SK-N-SH (cell line): Measurements from ENCODE around the gene SMG1. TPM values are rescaled to one million over a fixed set of nuclear protein-coding genes. Genes with fewer than 3 reads are reported as not detected.
A peak's percentile ranks its signal among the peaks of the same experiment; 100 is the strongest.

Experiments used
- CTCF ChIA-PET: fragments of 300-600, 350-600 bp; formaldehyde crosslinking; extraction: SDS; loops from one replicate; lab custom pipeline; 2021; lab: Yijun Ruan, JAX
- POLR2A ChIA-PET: fragments of 350-600 bp; sonication (Branson Sonifier 250); formaldehyde crosslinking; extraction: SDS; loops from one replicate; lab custom pipeline; 2020; ENCODE audit warnings: antibody characterized with exemption, inconsistent platforms; lab: Yijun Ruan, JAX
- DNase-seq: peaks from one replicate; pipeline ENCODE4 v3.0.0; 2012
- H2AFZ ChIP-seq: fragments of 200-600 bp; sonication (generic); 2 replicates; pipeline ENCODE4 v1.8.1; 2016; ENCODE audit warnings: antibody characterized with exemption, mild to moderate bottlenecking, low read depth
- H3F3A ChIP-seq: fragments of 200-600 bp; sonication (generic); replicated peaks from 2 replicates; pipeline ENCODE3; 2016; ENCODE audit warnings: antibody characterized with exemption, mild to moderate bottlenecking; ENCODE audit not compliant: insufficient read depth
- H3K27ac ChIP-seq, 2 experiments: fragments of 200-500 bp in 1 of 2; fragments of 200-600 bp in 1 of 2; sonication (Bioruptor generic) in 1 of 2; sonication (generic), shearing (Covaris generic) in 1 of 2; 2 replicates each; pipeline versions ENCODE4 v1.5.1 to v1.6.1; 2014 to 2016; ENCODE audit warnings: low read depth in 2 of 2, inconsistent platforms in 1 of 2, low read length in 1 of 2, mild to moderate bottlenecking in 1 of 2, mixed read lengths in 1 of 2
- H3K27me3 ChIP-seq: fragments of 200-600 bp; sonication (generic), shearing (Covaris generic); 2 replicates; pipeline ENCODE4 v1.6.1; 2016; ENCODE audit warnings: mixed run types; ENCODE audit not compliant: insufficient read depth
- H3K36me3 ChIP-seq, 2 experiments: fragments of 200-500 bp in 1 of 2; fragments of 200-600 bp in 1 of 2; sonication (Bioruptor generic) in 1 of 2; sonication (generic) in 1 of 2; replicated peaks in 1 of 2; 2 replicates each; pipeline versions ENCODE3 to v1.5.1; 2014 to 2016; ENCODE audit warnings: low read length in 1 of 2, mild to moderate bottlenecking in 1 of 2; ENCODE audit not compliant: insufficient read depth in 2 of 2, control insufficient read depth in 1 of 2
- H3K4me1 ChIP-seq, 2 experiments: fragments of 200-500 bp in 1 of 2; fragments of 200-600 bp in 1 of 2; sonication (Bioruptor generic) in 1 of 2; sonication (generic), shearing (Covaris generic) in 1 of 2; 2 replicates each; pipeline versions ENCODE4 v1.5.1 to v1.6.1; 2014 to 2016; ENCODE audit warnings: low read depth in 1 of 2, low read length in 1 of 2, mixed run types in 1 of 2; ENCODE audit not compliant: insufficient read depth in 2 of 2, control insufficient read depth in 1 of 2
- H3K4me2 ChIP-seq: fragments of 200-600 bp; sonication (generic), shearing (Covaris generic); 2 replicates; pipeline ENCODE4 v1.6.1; 2017; ENCODE audit warnings: mixed run types
- H3K4me3 ChIP-seq, 2 experiments: fragments of 200-500 bp in 1 of 2; fragments of 200-600 bp in 1 of 2; sonication (Bioruptor generic) in 1 of 2; sonication (generic), shearing (Covaris generic) in 1 of 2; 2 replicates each; pipeline versions ENCODE4 v1.5.1 to v1.8.1; 2014 to 2016; ENCODE audit warnings: low read depth in 2 of 2, inconsistent platforms in 1 of 2, low read length in 1 of 2, mild to moderate bottlenecking in 1 of 2, mixed read lengths in 1 of 2, moderate library complexity in 1 of 2
- H3K79me2 ChIP-seq: fragments of 200-600 bp; sonication (generic); 2 replicates; pipeline ENCODE4 v1.8.1; 2017; ENCODE audit warnings: mild to moderate bottlenecking; ENCODE audit not compliant: insufficient read depth
- H3K9ac ChIP-seq: fragments of 200-600 bp; sonication (generic); 2 replicates; pipeline ENCODE4 v1.6.1; 2017; ENCODE audit warnings: mixed run types
- H3K9me2 ChIP-seq: fragments of 200-600 bp; sonication (generic); 2 replicates; pipeline ENCODE4 v1.6.1; 2017; ENCODE audit warnings: mixed run types
- H3K9me3 ChIP-seq: fragments of 200-600 bp; sonication (generic); 2 replicates; pipeline ENCODE4 v1.6.1; 2017; ENCODE audit warnings: mixed run types, mild to moderate bottlenecking, moderate library complexity
- H4K20me1 ChIP-seq: fragments of 200-600 bp; sonication (generic); 2 replicates; pipeline ENCODE4 v1.6.1; 2017; ENCODE audit warnings: mild to moderate bottlenecking, mixed run types; ENCODE audit not compliant: insufficient read depth
- CHD2 ChIP-seq: fragments of 150-350 bp; IDR thresholded peaks from 2 replicates; pipeline ENCODE4 v1.6.1; 2018; ENCODE audit warnings: low read length; ENCODE audit not compliant: partially characterized antibody
- CTCF ChIP-seq: fragments of 200-600 bp; sonication (generic); IDR thresholded peaks from 2 replicates; pipeline ENCODE4 v1.6.1; 2017; ENCODE audit warnings: antibody characterized with exemption, mild to moderate bottlenecking, moderate library complexity
- EP300 ChIP-seq, 2 experiments: IDR thresholded peaks; 2 replicates each; pipeline versions ENCODE4 v1.4.0 to v1.6.1; 2012; ENCODE audit warnings: borderline replicate concordance in 1 of 2, low read depth in 1 of 2, low read length in 1 of 2
- FOSL2 ChIP-seq: IDR thresholded peaks from 2 replicates; pipeline ENCODE4 v1.4.0; 2012; ENCODE audit warnings: low read depth, mild to moderate bottlenecking, moderate library complexity, borderline replicate concordance
- FOXJ3 ChIP-seq: sonication (generic); formaldehyde crosslinking; IDR thresholded peaks from 2 replicates; pipeline ENCODE4 v1.5.1; 2020; ENCODE audit warnings: mild to moderate bottlenecking, missing genetic modification reagents
- FOXM1 ChIP-seq: IDR thresholded peaks from 2 replicates; pipeline ENCODE4 v1.4.0; 2012; ENCODE audit warnings: low read depth, mild to moderate bottlenecking
- GABPA ChIP-seq: IDR thresholded peaks from 2 replicates; pipeline ENCODE4 v1.4.0; 2012; ENCODE audit warnings: low read depth, mild to moderate bottlenecking
- GATA2 ChIP-seq: sonication (generic); formaldehyde crosslinking; IDR thresholded peaks from 2 replicates; pipeline ENCODE4 v1.5.0; 2020; ENCODE audit warnings: mild to moderate bottlenecking, missing genetic modification reagents
- MEF2A ChIP-seq: IDR thresholded peaks from 2 replicates; pipeline ENCODE4 v1.4.0; 2012; ENCODE audit warnings: low read depth, borderline replicate concordance
- MXI1 ChIP-seq: IDR thresholded peaks from 2 replicates; pipeline ENCODE4 v1.6.1; 2012; ENCODE audit warnings: mild to moderate bottlenecking, low read depth, low read length, improper control_type of control experiment
- NFIC ChIP-seq: IDR thresholded peaks from 2 replicates; pipeline ENCODE4 v1.4.0; 2012; ENCODE audit warnings: borderline replicate concordance
- POLR2AphosphoS5 ChIP-seq: IDR thresholded peaks from 2 replicates; pipeline ENCODE4 v1.6.1; 2012; ENCODE audit warnings: low read depth, low read length
- RAD21 ChIP-seq: IDR thresholded peaks from 2 replicates; pipeline ENCODE4 v1.6.1; 2012; ENCODE audit warnings: mild to moderate bottlenecking, low read length
- RFX5 ChIP-seq: IDR thresholded peaks from 2 replicates; pipeline ENCODE4 v1.6.1; 2012; ENCODE audit warnings: mild to moderate bottlenecking, improper control_type of control experiment, low read length
- RXRA ChIP-seq: IDR thresholded peaks from 2 replicates; pipeline ENCODE4 v1.4.0; 2012; ENCODE audit warnings: low read depth, mild to moderate bottlenecking, borderline replicate concordance
- SIN3A ChIP-seq: IDR thresholded peaks from 2 replicates; pipeline ENCODE4 v1.6.1; 2012; ENCODE audit warnings: low read depth, mild to moderate bottlenecking, low read length, moderate library complexity, borderline replicate concordance
- SMC3 ChIP-seq: IDR thresholded peaks from 2 replicates; pipeline ENCODE4 v1.6.1; 2012; ENCODE audit warnings: low read depth, low read length, improper control_type of control experiment
- TAF1 ChIP-seq: IDR thresholded peaks from 2 replicates; pipeline ENCODE4 v1.6.1; 2012; ENCODE audit warnings: low read depth, mild to moderate bottlenecking, low read length, moderate library complexity, borderline replicate concordance
- YY1 ChIP-seq: IDR thresholded peaks from 2 replicates; pipeline ENCODE4 v1.4.0; 2012; ENCODE audit warnings: low read depth, mild to moderate bottlenecking
- ZBTB33 ChIP-seq: IDR thresholded peaks from 2 replicates; pipeline ENCODE4 v1.4.0; 2012; ENCODE audit warnings: low read depth, borderline replicate concordance
- WGBS: methylation state at CpG from one replicate; pipeline ENCODE4 v1.1.6; 2017; ENCODE audit warnings: low lambda C conversion rate; 5-methylcytosine and 5-hydroxymethylcytosine counted together
- polyA plus RNA-seq, 3 experiments: library from polyadenylated mRNA; depleted of rRNA; stranded (reverse); fragments of >200 nt; gene quantifications; 2 replicates each; pipeline ENCODE4 v1.2.3, GENCODE V29; 2012
- TF ChIP-seq, protein P1 (sequence below): IDR thresholded peaks from 2 replicates; pipeline ENCODE4 v1.4.0; 2012; ENCODE audit warnings: low read depth, borderline replicate concordance

SMG1 gene
- polyA plus RNA-seq, 1 of the 3 experiments (the other 2 are of a cell fraction): 11.2 TPM

GRCh38 chr16:18803569-18804462, 122.4 kb downstream of the SMG1 start:
- no peak for DNase-seq
- Histone ChIP-seq H4K20me1 (peaks cover 17% of the 10 kb centered on the region), H3K4me3 (no peak overlapping the region), H3K9me2 (no peaks in the 10 kb centered on the region), H3F3A (peaks cover 22% of the 10 kb centered on the region), H3K27ac (peak overlapping the region; percentile 18 to 32; a peak in 3 of 4 replicates), H3K79me2 (peaks cover 44% of the 10 kb centered on the region), H2AFZ (no peak overlapping the region), H3K9ac (0 out of 2 replicates have a peak overlapping the region, but pooled peaks have one; percentile 17), H3K4me1 (peaks cover 8 to 26% of the 10 kb centered on the region in 2 experiments; a peak in 3 of 4 replicates), H3K27me3 (no peaks in the 10 kb centered on the region), H3K4me2 (no peak overlapping the region; the same call in 1 of the 2 replicates), H3K36me3 (peaks cover 24 to 31% of the 10 kb centered on the region in 2 experiments), H3K9me3 (no peaks in the 10 kb centered on the region)
- ChIA-PET POLR2A (interaction anchor here (4.9 kb wide), 1 partner anchor 14 kb away, joined by 56 read pairs; the partner anchor contains the start of gene RPS15A), CTCF (interaction anchor here (0.6 to 2.5 kb wide), 5 partner anchors 61 to 1225 kb away, joined by 3 to 8 read pairs (median 3); no protein-coding TSS in a partner anchor)
- TF ChIP-seq FOXJ3: no peak
- no peak for TF ChIP-seq MXI1
- TF ChIP-seq SMC3: no peak
- TF ChIP-seq MEF2A: no peak
- TF ChIP-seq EP300 (IDR thresholded peaks at IDR 0.05; ENCODE audit: borderline replicate concordance in 1 of 2, low read depth in 1 of 2, low read length in 1 of 2): no peak
- TF ChIP-seq NFIC: no peak
- no peak for TF ChIP-seq RFX5
- TF ChIP-seq RXRA: no peak
- TF ChIP-seq FOXM1: no peak
- TF ChIP-seq SIN3A: no peak
- TF ChIP-seq GATA2 (CRISPR knock-in tag): no peak
- WGBS: 81% methylated on average over 5 of the region's 5 CpGs

GRCh38 chr16:18802767-18803343, 123.4 kb downstream of the SMG1 start:
- Histone ChIP-seq H3K4me3 (no peak overlapping the region), H3K79me2 (peaks cover 54% of the 10 kb centered on the region), H3K27ac (peak overlapping the region in 1 of 2 experiments; percentile 11; a peak in 1 of 4 replicates), H3K36me3 (peaks cover 16 to 22% of the 10 kb centered on the region in 2 experiments), H3K4me2 (no peak overlapping the region), H3K9me2 (no peaks in the 10 kb centered on the region), H3K9me3 (no peaks in the 10 kb centered on the region), H2AFZ (no peak overlapping the region), H3K27me3 (no peaks in the 10 kb centered on the region), H3K4me1 (peaks cover 11 to 36% of the 10 kb centered on the region in 2 experiments; a peak in 3 of 4 replicates), H4K20me1 (peaks cover 26% of the 10 kb centered on the region), H3F3A (peaks cover 19% of the 10 kb centered on the region), H3K9ac (no peak overlapping the region)
- ChIA-PET POLR2A (interaction anchor here (4.9 kb wide), 1 partner anchor 13 kb away, joined by 56 read pairs; the partner anchor contains the start of gene RPS15A), CTCF (interaction anchor here (0.9 to 2.5 kb wide), 5 partner anchors 12 to 167 kb away, joined by 5 to 24 read pairs (median 8); partner anchors contain the start of gene RPS15A)
- WGBS: 95% methylated on average over 16 of the region's 16 CpGs
- no peak for DNase-seq
- TF ChIP-seq EP300 (IDR thresholded peaks at IDR 0.05; ENCODE audit: borderline replicate concordance in 1 of 2, low read depth in 1 of 2, low read length in 1 of 2) (no peak), GATA2 (CRISPR knock-in tag) (no peak), FOXM1 (no peak), TAF1 (no peak), YY1 (no peak), GABPA (no peak), POLR2AphosphoS5 (no peak), NFIC (no peak), ZBTB33 (no peak), SMC3 (no peak), SIN3A (no peak), RAD21 (no peak), CHD2 (no peak), FOSL2 (no peak), CTCF (no peak)
- TF ChIP-seq, protein P1, sequence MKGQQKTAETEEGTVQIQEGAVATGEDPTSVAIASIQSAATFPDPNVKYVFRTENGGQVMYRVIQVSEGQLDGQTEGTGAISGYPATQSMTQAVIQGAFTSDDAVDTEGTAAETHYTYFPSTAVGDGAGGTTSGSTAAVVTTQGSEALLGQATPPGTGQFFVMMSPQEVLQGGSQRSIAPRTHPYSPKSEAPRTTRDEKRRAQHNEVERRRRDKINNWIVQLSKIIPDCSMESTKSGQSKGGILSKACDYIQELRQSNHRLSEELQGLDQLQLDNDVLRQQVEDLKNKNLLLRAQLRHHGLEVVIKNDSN: no peak
